ENCODE measurements around the gene PROC. TPM values are rescaled to one million over a fixed set of nuclear protein-coding genes. Genes with fewer than 3 reads are reported as not detected.

The PROC gene
- total RNA-seq, 1 experiment from 2014 or later, result 6.4 TPM

DNA sequence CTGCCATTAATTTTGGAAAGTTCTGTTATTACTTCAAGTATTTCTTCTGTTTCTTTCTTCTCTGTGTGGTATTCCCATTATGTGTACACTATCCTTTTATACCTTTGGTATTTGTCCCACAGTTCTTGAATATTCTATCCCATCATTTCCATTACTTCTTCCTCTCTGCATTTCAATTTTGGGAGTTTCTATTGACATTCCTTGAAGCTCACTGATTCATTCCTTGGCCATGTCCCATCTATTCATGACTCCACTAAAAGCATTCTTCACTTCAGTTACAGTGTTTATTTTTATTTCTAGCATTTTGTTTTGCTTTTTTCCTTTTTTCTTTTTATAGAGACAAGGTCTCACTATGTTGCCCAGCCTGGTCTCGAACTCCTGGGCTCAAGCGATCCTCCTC is 30.3 kb downstream of the PROC start:
- intact Hi-C loops (cut with micrococcal nuclease; ENCODE audit: unreplicated experiment), result no loop called here

DNA sequence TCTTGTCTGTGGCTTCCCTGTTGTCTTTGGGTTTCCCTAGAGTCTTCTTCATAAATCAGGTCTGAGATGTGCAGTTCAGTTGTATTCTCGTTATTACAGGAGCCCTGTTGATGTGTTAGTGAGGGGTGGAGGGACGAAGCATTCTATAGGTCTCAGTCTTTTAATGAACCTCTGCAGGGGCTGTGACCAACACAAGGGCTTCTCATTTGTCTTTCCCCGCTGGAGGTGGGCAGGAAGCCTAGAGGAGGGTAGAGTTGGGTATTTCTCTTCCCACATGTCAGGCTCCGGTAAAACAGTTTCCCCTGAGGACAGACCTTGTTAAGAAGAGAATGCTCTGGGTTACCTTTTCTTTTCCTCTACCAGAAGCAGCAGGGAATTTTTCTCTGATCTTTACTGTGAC is 31.2 kb downstream of the PROC start:
- POLR2A ChIA-PET, result no interaction called here
- TF ChIP-seq, protein P1, sequence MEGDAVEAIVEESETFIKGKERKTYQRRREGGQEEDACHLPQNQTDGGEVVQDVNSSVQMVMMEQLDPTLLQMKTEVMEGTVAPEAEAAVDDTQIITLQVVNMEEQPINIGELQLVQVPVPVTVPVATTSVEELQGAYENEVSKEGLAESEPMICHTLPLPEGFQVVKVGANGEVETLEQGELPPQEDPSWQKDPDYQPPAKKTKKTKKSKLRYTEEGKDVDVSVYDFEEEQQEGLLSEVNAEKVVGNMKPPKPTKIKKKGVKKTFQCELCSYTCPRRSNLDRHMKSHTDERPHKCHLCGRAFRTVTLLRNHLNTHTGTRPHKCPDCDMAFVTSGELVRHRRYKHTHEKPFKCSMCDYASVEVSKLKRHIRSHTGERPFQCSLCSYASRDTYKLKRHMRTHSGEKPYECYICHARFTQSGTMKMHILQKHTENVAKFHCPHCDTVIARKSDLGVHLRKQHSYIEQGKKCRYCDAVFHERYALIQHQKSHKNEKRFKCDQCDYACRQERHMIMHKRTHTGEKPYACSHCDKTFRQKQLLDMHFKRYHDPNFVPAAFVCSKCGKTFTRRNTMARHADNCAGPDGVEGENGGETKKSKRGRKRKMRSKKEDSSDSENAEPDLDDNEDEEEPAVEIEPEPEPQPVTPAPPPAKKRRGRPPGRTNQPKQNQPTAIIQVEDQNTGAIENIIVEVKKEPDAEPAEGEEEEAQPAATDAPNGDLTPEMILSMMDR (IDR thresholded peaks at IDR 0.05; ENCODE audit: insufficient read depth in 1 of 2, low read depth in 1 of 2, low read length in 1 of 2, severe bottlenecking in 1 of 2, unreplicated experiment in 1 of 2), result no peak
- CTCF ChIA-PET, result no interaction called here
- Histone ChIP-seq H3K4me1 (peaks cover 14% of the 10 kb centered on the region), H3K4me3 (ENCODE audit: low read depth, low read length) (no peak overlapping the region), H3K9me3 (peaks cover 4% of the 10 kb centered on the region; the same call in 1 of the 2 replicates), H3K36me3 (ENCODE audit: control insufficient read depth, insufficient read depth, low read length) (no peaks in the 10 kb centered on the region; the same call in 1 of the 2 replicates), H3K27me3 (replicated peaks; ENCODE audit: control insufficient read depth, insufficient read depth, low read length) (no peaks in the 10 kb centered on the region)
- BruUV-seq (replicated peaks), result no TSS peak
- intact Hi-C loops (cut with micrococcal nuclease; ENCODE audit: unreplicated experiment), result no loop called here
- peaks cover 11% of the 10 kb centered on the region for H3K4me1 Mint-ChIP-seq (ENCODE audit: low read depth, unreplicated experiment)
- peaks cover 10% of the 10 kb centered on the region for H3K9me3 Mint-ChIP-seq (ENCODE audit: unreplicated experiment)
- H3K4me3 Mint-ChIP-seq (ENCODE audit: unreplicated experiment), result no peak overlapping the region
- H3K27me3 Mint-ChIP-seq (ENCODE audit: insufficient read depth, unreplicated experiment), result no peaks in the 10 kb centered on the region
- no peaks in the 10 kb centered on the region for H3K36me3 Mint-ChIP-seq (ENCODE audit: insufficient read depth, unreplicated experiment)
- DNase-seq, result no peak
- no peak overlapping the region for H3K27ac Mint-ChIP-seq (ENCODE audit: unreplicated experiment)

More for the DNA sequence above, 30.3 kb downstream of the PROC start:
- no peaks in the 10 kb centered on the region for H3K36me3 Mint-ChIP-seq (ENCODE audit: insufficient read depth, unreplicated experiment)
- CTCF ChIA-PET, result no interaction called here
- TF ChIP-seq, protein P1 (IDR thresholded peaks at IDR 0.05; ENCODE audit: insufficient read depth in 1 of 2, low read depth in 1 of 2, low read length in 1 of 2, severe bottlenecking in 1 of 2, unreplicated experiment in 1 of 2), result no peak
- no peak overlapping the region for H3K4me3 Mint-ChIP-seq (ENCODE audit: unreplicated experiment)
- peaks cover 10% of the 10 kb centered on the region for H3K9me3 Mint-ChIP-seq (ENCODE audit: unreplicated experiment)
- H3K27ac Mint-ChIP-seq (ENCODE audit: unreplicated experiment), result no peak overlapping the region
- Histone ChIP-seq H3K9me3 (peaks cover 4% of the 10 kb centered on the region; the same call in 1 of the 2 replicates), H3K36me3 (ENCODE audit: control insufficient read depth, insufficient read depth, low read length) (no peaks in the 10 kb centered on the region), H3K4me3 (ENCODE audit: low read depth, low read length) (no peak overlapping the region), H3K4me1 (peaks cover 5% of the 10 kb centered on the region), H3K27me3 (replicated peaks; ENCODE audit: control insufficient read depth, insufficient read depth, low read length) (no peaks in the 10 kb centered on the region)
- peaks cover 6% of the 10 kb centered on the region for H3K4me1 Mint-ChIP-seq (ENCODE audit: low read depth, unreplicated experiment)
- H3K27me3 Mint-ChIP-seq (ENCODE audit: insufficient read depth, unreplicated experiment), result no peaks in the 10 kb centered on the region
- no TSS peak for BruUV-seq (replicated peaks)
- POLR2A ChIA-PET, result no interaction called here
- no peak for DNase-seq

DNA sequence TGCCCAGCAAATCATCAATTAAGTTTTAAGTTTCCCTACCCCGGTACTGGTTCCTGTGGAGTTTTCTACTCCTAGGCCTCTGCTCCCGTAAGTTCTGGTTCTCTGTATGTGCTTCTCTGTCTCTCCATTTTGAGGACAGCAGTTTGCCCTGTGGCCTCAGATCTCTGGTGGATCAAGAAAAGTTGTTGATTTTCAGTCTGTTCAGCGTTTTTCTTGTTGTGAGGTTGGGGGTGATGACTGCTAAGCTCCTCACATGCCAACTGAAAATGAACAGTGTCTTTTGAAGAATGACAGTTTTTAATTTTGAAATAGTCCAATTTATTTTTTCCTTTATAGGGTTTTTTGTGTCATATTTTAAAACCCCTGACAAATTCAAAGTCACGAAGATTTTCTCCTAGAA is 31.7 kb downstream of the PROC start:
- no peaks in the 10 kb centered on the region for H3K27me3 Mint-ChIP-seq (ENCODE audit: insufficient read depth, unreplicated experiment)
- no peak overlapping the region for H3K4me3 ChIP-seq (ENCODE audit: low read depth, low read length)
- H3K27ac Mint-ChIP-seq (ENCODE audit: unreplicated experiment), result no peak overlapping the region
- peaks cover 2% of the 10 kb centered on the region; the same call in 1 of the 2 replicates for H3K9me3 ChIP-seq
- no peaks in the 10 kb centered on the region for H3K36me3 Mint-ChIP-seq (ENCODE audit: insufficient read depth, unreplicated experiment)
- intact Hi-C loops (cut with micrococcal nuclease; ENCODE audit: unreplicated experiment), result no loop called here
- POLR2A ChIA-PET, result no interaction called here
- peaks cover 6% of the 10 kb centered on the region for H3K9me3 Mint-ChIP-seq (ENCODE audit: unreplicated experiment)
- peaks cover 11% of the 10 kb centered on the region for H3K4me1 Mint-ChIP-seq (ENCODE audit: low read depth, unreplicated experiment)
- no peak overlapping the region for H3K4me3 Mint-ChIP-seq (ENCODE audit: unreplicated experiment)
- BruUV-seq (replicated peaks), result no TSS peak
- CTCF ChIA-PET, result no interaction called here
- no peaks in the 10 kb centered on the region; the same call in 1 of the 2 replicates for H3K36me3 ChIP-seq (ENCODE audit: control insufficient read depth, insufficient read depth, low read length)
- H3K4me1 ChIP-seq, result peaks cover 18% of the 10 kb centered on the region
- TF ChIP-seq, protein P1 (IDR thresholded peaks at IDR 0.05; ENCODE audit: insufficient read depth in 1 of 2, low read depth in 1 of 2, low read length in 1 of 2, severe bottlenecking in 1 of 2, unreplicated experiment in 1 of 2), result no peak
- no peaks in the 10 kb centered on the region for H3K27me3 ChIP-seq (replicated peaks; ENCODE audit: control insufficient read depth, insufficient read depth, low read length)
- DNase-seq, result no peak

Measured in Caco-2 (cell line).